ENCODE measurements around the gene PTGR2. TPM values are rescaled to one million over a fixed set of nuclear protein-coding genes. Genes with fewer than 3 reads are reported as not detected.

The PTGR2 gene
- total RNA-seq, 1 experiment from 2014 or later, result 16.0 TPM

DNA sequence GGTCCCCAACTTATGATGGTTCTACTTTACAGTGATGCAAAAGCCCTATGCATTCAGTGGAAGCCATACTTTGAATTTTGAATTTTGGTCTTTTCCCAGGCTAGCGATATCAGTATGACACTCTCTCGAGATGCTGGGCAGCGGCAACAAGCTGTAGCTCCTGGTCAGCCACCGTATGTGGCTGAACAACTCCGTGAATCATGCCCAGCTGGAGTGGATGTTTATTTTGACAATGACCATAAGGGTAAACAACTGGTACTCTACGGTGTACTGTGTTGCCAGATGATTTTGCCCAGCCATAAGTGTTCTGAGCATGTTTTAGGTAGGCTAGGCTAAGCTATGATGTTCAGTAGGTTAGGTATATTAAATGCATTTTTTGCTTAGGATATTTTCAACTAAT lies 26.8 kb downstream of the PTGR2 start:
- no peak for DNase-seq (ENCODE audit: low spot score)
- ChIA-PET CTCF (interaction anchor here (0.6 kb wide), 1 partner anchor 191 kb away, joined by 4 read pairs; no protein-coding TSS in a partner anchor), POLR2A (ENCODE audit: low non-redundant PET) (interaction anchor here (0.6 kb wide), 1 partner anchor 1384 kb away, joined by 3 read pairs; no protein-coding TSS in a partner anchor)
- no peak overlapping the region for H3K27ac ChIP-seq (ENCODE audit: low read depth, low read length, poor library complexity, severe bottlenecking)
- H3K27me3 ChIP-seq (replicated peaks; ENCODE audit: insufficient read depth, low read depth, low read length, poor library complexity), result no peaks in the 10 kb centered on the region
- H3K4me3 ChIP-seq (ENCODE audit: low read depth, low read length, poor library complexity, severe bottlenecking), result no peak overlapping the region
- no peaks in the 10 kb centered on the region for H3K9me3 ChIP-seq (ENCODE audit: low read depth, low read length, poor library complexity, severe bottlenecking)
- BruUV-seq (replicated peaks), result no TSS peak
- intact Hi-C loops (cut with micrococcal nuclease; ENCODE audit: unreplicated experiment), result no loop called here
- H3K36me3 ChIP-seq (ENCODE audit: insufficient read depth, low read length, poor library complexity, severe bottlenecking), result no peaks in the 10 kb centered on the region
- no peaks in the 10 kb centered on the region for H3K4me1 ChIP-seq (ENCODE audit: insufficient read depth, low read length, poor library complexity, severe bottlenecking)
- TF ChIP-seq CTCF (conservative IDR thresholded peaks at IDR 0.05; ENCODE audit: low read depth, low read length) (no peak), EZH2 (IDR thresholded peaks at IDR 0.05; ENCODE audit: borderline replicate concordance, low read depth, low read length, poor library complexity, severe bottlenecking) (no peak)

DNA sequence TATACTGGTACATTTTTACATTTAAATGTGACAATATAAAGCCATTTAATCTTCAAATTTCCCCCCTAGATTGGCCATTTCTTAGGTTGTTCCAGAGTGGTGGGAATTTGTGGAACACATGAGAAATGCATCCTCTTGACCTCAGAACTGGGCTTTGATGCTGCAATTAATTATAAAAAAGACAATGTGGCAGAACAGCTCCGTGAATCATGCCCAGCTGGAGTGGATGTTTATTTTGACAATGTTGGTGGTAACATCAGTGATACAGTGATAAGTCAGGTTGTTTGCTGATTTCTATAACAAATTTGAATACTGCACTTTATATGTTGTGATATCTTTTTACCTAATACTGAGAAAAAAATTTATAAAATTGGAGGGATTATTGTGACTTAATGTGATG lies 27.4 kb downstream of the PTGR2 start:
- no peak for DNase-seq (ENCODE audit: low spot score)
- ChIA-PET CTCF (interaction anchor here (0.6 kb wide), 1 partner anchor 190 kb away, joined by 4 read pairs; no protein-coding TSS in a partner anchor), POLR2A (ENCODE audit: low non-redundant PET) (no interaction called here)
- Histone ChIP-seq H3K9me3 (ENCODE audit: low read depth, low read length, poor library complexity, severe bottlenecking) (no peaks in the 10 kb centered on the region), H3K36me3 (ENCODE audit: insufficient read depth, low read length, poor library complexity, severe bottlenecking) (no peaks in the 10 kb centered on the region), H3K27me3 (replicated peaks; ENCODE audit: insufficient read depth, low read depth, low read length, poor library complexity) (no peaks in the 10 kb centered on the region), H3K4me1 (ENCODE audit: insufficient read depth, low read length, poor library complexity, severe bottlenecking) (no peaks in the 10 kb centered on the region), H3K4me3 (ENCODE audit: low read depth, low read length, poor library complexity, severe bottlenecking) (no peak overlapping the region), H3K27ac (ENCODE audit: low read depth, low read length, poor library complexity, severe bottlenecking) (no peak overlapping the region)
- intact Hi-C loops (cut with micrococcal nuclease; ENCODE audit: unreplicated experiment), result no loop called here
- TF ChIP-seq EZH2 (IDR thresholded peaks at IDR 0.05; ENCODE audit: borderline replicate concordance, low read depth, low read length, poor library complexity, severe bottlenecking), result no peak
- TF ChIP-seq CTCF (conservative IDR thresholded peaks at IDR 0.05; ENCODE audit: low read depth, low read length), result no peak
- no TSS peak for BruUV-seq (replicated peaks)

GRCh38 chr14:73884438-73885190 lies 33.0 kb downstream of the PTGR2 start:
- intact Hi-C loops (cut with micrococcal nuclease; ENCODE audit: unreplicated experiment), result no loop called here
- BruUV-seq (replicated peaks), result no TSS peak
- CTCF ChIA-PET, result no interaction called here

More at GRCh38 chr14:73884438-73885190, 33.0 kb downstream of the PTGR2 start:
- H3K27ac ChIP-seq (ENCODE audit: low read depth, low read length, poor library complexity, severe bottlenecking), result no peak overlapping the region
- no peaks in the 10 kb centered on the region for H3K27me3 ChIP-seq (replicated peaks; ENCODE audit: insufficient read depth, low read depth, low read length, poor library complexity)
- H3K9me3 ChIP-seq (ENCODE audit: low read depth, low read length, poor library complexity, severe bottlenecking), result no peaks in the 10 kb centered on the region
- H3K36me3 ChIP-seq (ENCODE audit: insufficient read depth, low read length, poor library complexity, severe bottlenecking), result no peaks in the 10 kb centered on the region
- TF ChIP-seq CTCF (conservative IDR thresholded peaks at IDR 0.05; ENCODE audit: low read depth, low read length) (no peak), EZH2 (IDR thresholded peaks at IDR 0.05; ENCODE audit: borderline replicate concordance, low read depth, low read length, poor library complexity, severe bottlenecking) (no peak)
- POLR2A ChIA-PET (ENCODE audit: low non-redundant PET), result no interaction called here
- H3K4me3 ChIP-seq (ENCODE audit: low read depth, low read length, poor library complexity, severe bottlenecking), result no peak overlapping the region
- H3K4me1 ChIP-seq (ENCODE audit: insufficient read depth, low read length, poor library complexity, severe bottlenecking), result peaks cover 6% of the 10 kb centered on the region
- DNase-seq (ENCODE audit: low spot score), result no peak
